Brain microvascular endothelial cell (primary cell): Measurements from ENCODE around the gene PTPRM.
"Not testable (repeated sequence)": the region's sequence is repeated elsewhere in the genome, so short reads cannot be mapped to it uniquely, and the experiment has no call there.

Source experiments
- DNase-seq: peaks from one replicate; pipeline ENCODE4 v3.0.0-alpha.2; 2020
- H3K27ac ChIP-seq: fragments of 250-450 bp; sonication (Bioruptor Pico); 2 replicates; pipeline ENCODE4 v1.5.1; 2020; ENCODE audit warnings: mild to moderate bottlenecking, moderate library complexity
- H3K27me3 ChIP-seq: fragments of 250-450 bp; sonication (Bioruptor Pico); replicated peaks from 2 replicates; pipeline ENCODE4 v1.5.1; 2020; ENCODE audit warnings: mild to moderate bottlenecking
- H3K36me3 ChIP-seq: fragments of 250-450 bp; sonication (Bioruptor Pico); replicated peaks from 2 replicates; pipeline ENCODE4 v1.5.1; 2020; ENCODE audit warnings: mild to moderate bottlenecking
- H3K4me3 ChIP-seq: 2 replicates; pipeline ENCODE4 v1.5.1; 2011; ENCODE audit warnings: low read depth, mild to moderate bottlenecking, control low read depth, low read length, moderate library complexity
- CTCF ChIP-seq: IDR thresholded peaks from 2 replicates; pipeline ENCODE4 v1.5.1; 2011; ENCODE audit warnings: low read depth, mild to moderate bottlenecking, moderate library complexity, low read length, control low read depth, inconsistent platforms; ENCODE audit errors: missing control alignments
- in situ Hi-C: cut with HindIII; loops from 2 replicates; pipeline ENCODE4 v1.10.0; 2017; ENCODE audit warnings: low sequenced_read_pairs, low pct_ligation_motif_present

PTPRM gene

GRCh38 chr18:7733642-7734041 is 166.5 kb downstream of the PTPRM start:
- in situ Hi-C loops = no loop called here
- no peak for TF ChIP-seq CTCF
- DNase-seq = no peak
- Histone ChIP-seq H3K27ac (no peak overlapping the region), H3K4me3 (no peak overlapping the region), H3K36me3 (no peaks in the 10 kb centered on the region), H3K27me3 (no peaks in the 10 kb centered on the region)

DNA sequence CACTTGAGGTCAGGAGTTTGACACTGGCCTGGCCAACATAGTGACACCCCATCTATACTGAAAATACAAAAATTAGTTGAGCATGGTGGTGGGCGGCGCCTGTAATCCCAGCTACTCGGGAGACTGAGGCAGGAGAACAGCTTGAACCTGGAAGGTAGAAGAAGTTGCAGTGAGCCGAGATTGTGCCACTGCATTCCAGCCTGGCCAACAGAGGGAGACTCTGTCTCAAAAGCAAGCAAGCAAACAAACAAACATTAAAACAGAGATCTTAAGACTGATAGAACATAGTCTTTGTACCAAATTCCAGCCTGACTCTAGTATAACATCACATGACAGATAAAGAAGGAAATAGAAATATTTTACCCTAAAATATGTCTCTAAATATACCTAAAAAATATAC is 168.1 kb downstream of the PTPRM start:
- Histone ChIP-seq H3K27me3 (no peaks in the 10 kb centered on the region), H3K4me3 (no peak overlapping the region), H3K36me3 (no peaks in the 10 kb centered on the region), H3K27ac (no peak overlapping the region)
- no peak for DNase-seq
- in situ Hi-C loops = no loop called here
- peak; percentile 57 for TF ChIP-seq CTCF

DNA sequence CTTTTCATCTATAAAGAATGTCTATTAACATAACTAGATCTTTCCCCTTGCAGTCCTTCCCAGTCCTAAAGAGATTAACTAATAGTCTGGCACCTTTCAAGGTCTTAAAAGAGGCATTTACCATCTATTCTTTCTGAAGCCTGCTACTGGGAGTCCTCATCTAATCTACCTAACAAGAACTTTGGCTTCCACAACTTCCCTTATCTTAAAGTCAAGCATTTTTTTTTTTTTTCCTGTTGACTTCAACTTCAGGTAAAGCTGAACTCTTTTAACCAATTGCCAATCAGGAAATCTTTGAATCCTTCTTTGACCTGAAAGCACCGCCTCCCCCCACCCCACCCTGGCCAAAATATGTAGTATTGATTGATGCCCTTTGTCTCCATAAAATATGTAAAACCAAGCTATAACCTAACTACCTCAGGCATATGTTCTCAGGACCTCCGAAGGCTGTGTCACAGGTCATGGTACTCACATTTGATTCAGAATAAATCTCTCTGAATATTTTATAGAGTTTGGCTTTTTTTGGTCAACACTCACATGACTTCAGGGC is 168.6 kb downstream of the PTPRM start:
- H3K27ac ChIP-seq = no peak overlapping the region
- H3K36me3 ChIP-seq = no peaks in the 10 kb centered on the region
- no peaks in the 10 kb centered on the region for H3K27me3 ChIP-seq
- in situ Hi-C loops = no loop called here
- DNase-seq = no peak
- no peak overlapping the region for H3K4me3 ChIP-seq
- no peak for TF ChIP-seq CTCF

- DNase-seq, H3K4me3 ChIP-seq, in situ Hi-C loops: not testable (repeated sequence)
These were observed 169.4 kb downstream of the PTPRM start for GRCh38 chr18:7736526-7736925.

DNA sequence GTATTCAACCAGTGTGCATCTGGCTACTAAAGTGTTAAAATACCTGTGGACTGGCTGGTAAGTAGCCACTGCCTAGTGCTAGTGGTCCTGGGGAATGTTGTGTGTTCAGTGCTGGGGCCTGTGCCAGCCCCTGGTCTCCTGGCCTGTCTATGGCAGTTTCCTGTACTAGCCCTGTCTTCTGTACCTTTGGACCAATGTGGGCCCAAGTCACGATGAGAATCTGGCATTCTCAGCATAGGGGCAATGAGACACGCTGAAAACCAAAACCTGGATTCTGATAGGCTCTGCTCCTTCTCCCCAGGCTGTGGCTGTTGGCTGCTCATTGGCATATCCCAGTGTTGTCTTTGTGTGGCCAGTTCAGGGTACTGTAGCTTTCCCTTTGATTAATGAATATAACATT is 170.4 kb downstream of the PTPRM start:
- no peak for TF ChIP-seq CTCF
- no peaks in the 10 kb centered on the region for H3K27me3 ChIP-seq
- no peak for DNase-seq
- no peaks in the 10 kb centered on the region for H3K36me3 ChIP-seq
- in situ Hi-C loops = no loop called here
- no peak overlapping the region for H3K4me3 ChIP-seq
- H3K27ac ChIP-seq = no peak overlapping the region

More at GRCh38 chr18:7736526-7736925, 169.4 kb downstream of the PTPRM start:
- H3K27me3 ChIP-seq, H3K27ac ChIP-seq, H3K36me3 ChIP-seq: not testable (repeated sequence)

GRCh38 chr18:7740821-7741220 is 173.7 kb downstream of the PTPRM start:
- DNase-seq = no peak
- no peak for TF ChIP-seq CTCF
- H3K27me3 ChIP-seq = no peaks in the 10 kb centered on the region
- no peak overlapping the region for H3K27ac ChIP-seq
- no peak overlapping the region for H3K4me3 ChIP-seq
- in situ Hi-C loops = no loop called here
- H3K36me3 ChIP-seq = no peaks in the 10 kb centered on the region
